Right lobe of liver (tissue), 4 donors: ENCODE data around the gene SPIRE1.

Experiments
- POLR2A ChIP-seq: fragments of 450-650 bp; IDR thresholded peaks from one replicate; pipeline ENCODE4 v1.6.1; 2017; ENCODE audit warnings: antibody characterized with exemption, mild to moderate bottlenecking
- TF ChIP-seq, protein P1 (sequence below), 4 donors: fragments of 200-600 bp in 3 of 4; fragments of 450-650 bp in 1 of 4; IDR thresholded peaks; one replicate each; pipeline versions ENCODE4 v1.5.1 to v1.8.0; 2016 to 2022; ENCODE audit warnings: antibody characterized with exemption in 4 of 4, mild to moderate bottlenecking in 2 of 4
- donor health status: DM: no; HTN: no; CAD: no.
- donor health status: DM: no; HTN: no; CAD: no.
- donor health status: DM: no; HTN: yes; CAD: no.

DNA sequence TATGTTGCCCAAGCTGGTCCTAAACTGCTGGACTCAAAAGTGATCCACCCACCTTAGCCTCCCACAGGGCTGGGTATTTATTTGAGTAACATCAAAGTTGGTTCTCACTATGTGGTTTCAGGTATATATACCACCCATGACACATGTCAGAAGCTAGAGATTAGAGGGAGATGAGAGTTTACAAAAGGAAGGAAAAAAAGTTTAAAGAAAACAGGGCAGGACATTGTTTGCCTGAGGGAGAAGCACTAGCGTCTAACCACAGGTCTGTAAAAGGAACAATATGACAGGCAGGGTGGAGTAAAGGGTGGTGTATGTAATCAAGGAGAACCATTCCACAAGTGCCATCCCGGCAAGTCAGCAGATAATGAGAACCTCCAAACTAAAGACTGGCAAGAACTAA lies 36.1 kb upstream of the SPIRE1 start:
- TF ChIP-seq, protein P1, sequence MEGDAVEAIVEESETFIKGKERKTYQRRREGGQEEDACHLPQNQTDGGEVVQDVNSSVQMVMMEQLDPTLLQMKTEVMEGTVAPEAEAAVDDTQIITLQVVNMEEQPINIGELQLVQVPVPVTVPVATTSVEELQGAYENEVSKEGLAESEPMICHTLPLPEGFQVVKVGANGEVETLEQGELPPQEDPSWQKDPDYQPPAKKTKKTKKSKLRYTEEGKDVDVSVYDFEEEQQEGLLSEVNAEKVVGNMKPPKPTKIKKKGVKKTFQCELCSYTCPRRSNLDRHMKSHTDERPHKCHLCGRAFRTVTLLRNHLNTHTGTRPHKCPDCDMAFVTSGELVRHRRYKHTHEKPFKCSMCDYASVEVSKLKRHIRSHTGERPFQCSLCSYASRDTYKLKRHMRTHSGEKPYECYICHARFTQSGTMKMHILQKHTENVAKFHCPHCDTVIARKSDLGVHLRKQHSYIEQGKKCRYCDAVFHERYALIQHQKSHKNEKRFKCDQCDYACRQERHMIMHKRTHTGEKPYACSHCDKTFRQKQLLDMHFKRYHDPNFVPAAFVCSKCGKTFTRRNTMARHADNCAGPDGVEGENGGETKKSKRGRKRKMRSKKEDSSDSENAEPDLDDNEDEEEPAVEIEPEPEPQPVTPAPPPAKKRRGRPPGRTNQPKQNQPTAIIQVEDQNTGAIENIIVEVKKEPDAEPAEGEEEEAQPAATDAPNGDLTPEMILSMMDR (IDR thresholded peaks at IDR 0.05), result no peak
- TF ChIP-seq POLR2A, result no peak
